Stimulated activated CD8-positive, alpha-beta memory T cell treated with anti-CD3 and anti-CD28 coated beads, Interleukin-4, amount 100 ng/mL, for 24 hours (primary cell): ENCODE data around the gene G6PC3.

Source experiments
- DNase-seq: peaks from one replicate; pipeline ENCODE4 v3.0.0-alpha.2; 2020; ENCODE audit warnings: low read depth

Gene G6PC3

DNA sequence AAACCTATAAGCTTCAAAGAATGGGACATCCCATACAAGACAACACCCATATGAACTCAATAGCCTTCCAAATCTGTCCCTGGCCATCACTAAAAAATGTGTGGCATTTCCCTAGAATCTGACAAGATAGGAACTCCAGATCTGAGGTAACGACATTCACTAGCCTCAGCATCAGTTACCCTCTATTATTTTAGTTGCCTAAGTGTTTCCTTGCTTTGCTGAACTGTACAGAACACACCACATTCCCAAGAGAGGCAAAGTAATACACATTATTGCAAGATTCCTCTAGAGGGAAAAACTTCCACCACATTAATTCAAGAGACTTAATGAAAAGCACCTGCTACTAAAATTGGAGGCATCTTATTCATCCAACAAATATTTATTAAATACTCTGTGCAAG is 9.1 kb upstream of the G6PC3 start:
- no peak for DNase-seq

DNA sequence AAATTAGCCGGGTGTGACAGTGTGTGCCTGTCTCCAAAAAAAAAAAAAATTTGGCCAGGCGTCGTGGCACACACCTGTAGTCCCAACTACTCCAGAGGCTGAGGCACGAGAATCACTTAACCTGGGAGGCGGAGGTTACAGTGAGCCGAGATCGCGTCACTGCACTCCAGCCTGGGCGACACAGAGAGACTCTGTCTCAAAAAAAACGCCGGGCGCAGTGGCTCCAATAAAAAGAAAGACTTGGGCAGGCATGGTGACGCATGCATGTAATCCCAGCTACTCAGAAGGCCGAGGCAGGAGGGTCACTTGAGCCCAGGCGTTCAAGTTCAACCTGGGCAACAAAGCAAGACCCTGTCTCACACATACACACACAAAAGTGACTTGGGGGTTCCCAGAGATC is 7.7 kb upstream of the G6PC3 start:
- no peak for DNase-seq

DNA sequence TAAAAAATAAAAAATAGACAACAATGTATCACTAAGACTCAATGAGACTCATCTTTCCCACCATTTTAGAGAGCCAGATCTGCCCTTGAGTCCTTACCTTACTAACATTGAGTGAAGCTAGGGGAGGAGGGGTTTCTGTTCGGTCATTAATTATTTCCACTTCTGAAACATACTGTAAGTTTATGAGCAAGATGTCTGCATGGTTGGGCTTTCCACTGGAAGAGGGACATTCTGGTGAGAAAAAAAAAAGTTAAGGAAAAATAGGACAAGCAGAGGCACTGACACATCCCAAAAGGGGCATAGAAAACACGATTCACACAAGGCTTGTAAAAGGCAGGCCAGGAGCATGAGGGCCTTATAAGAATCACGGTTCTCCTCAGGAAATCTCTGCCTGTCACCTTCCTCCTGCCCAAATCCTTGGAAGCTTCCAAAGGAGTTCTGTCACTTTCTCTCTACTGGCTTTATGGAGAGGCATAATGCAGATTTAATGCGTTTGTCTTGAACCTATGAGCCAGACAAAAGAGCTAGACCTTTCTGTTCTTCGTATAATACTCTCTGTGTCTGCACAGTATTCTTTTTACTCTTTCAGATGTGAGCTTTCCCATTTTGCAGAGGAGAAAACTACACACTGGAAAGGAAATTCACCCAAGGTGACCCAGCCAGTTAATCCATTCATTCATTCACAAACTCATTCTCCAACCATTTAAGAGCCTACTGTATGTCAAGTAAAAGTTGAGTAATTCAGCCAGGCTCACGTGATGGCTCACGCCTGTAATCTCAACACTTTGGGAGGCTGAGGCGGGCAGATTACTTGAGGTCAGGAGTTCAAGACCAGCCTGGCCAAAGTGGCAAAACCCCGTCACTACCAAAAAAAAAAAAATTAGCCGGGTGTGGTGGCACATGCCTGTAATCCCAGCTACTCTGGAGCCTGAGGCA is 6.6 kb upstream of the G6PC3 start:
- no peak for DNase-seq

DNA sequence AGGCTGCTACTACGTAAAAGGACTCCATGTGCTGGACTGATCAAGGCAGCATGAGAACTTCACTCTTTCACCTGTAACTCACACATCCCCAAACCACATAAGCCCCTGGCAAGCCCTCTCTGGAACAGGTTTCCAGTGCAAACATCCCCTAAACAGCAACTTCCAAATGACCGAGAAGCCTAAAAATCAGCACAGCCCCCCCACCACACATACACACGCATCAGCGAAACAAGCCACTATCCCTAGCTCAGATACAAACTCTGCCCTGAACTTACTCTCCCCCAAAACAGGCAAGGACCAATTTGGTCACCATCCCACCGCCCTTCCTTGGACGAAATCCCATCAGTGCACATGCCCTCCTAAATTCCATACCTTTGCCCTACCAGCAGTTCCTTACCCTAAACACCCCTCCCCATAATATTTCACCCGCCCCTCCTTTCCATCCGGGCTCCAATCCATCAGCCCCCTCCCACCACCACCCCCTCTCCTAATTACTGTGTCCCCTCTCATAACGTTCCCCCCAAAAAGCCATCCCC is 4.8 kb upstream of the G6PC3 start:
- no peak for DNase-seq

DNA sequence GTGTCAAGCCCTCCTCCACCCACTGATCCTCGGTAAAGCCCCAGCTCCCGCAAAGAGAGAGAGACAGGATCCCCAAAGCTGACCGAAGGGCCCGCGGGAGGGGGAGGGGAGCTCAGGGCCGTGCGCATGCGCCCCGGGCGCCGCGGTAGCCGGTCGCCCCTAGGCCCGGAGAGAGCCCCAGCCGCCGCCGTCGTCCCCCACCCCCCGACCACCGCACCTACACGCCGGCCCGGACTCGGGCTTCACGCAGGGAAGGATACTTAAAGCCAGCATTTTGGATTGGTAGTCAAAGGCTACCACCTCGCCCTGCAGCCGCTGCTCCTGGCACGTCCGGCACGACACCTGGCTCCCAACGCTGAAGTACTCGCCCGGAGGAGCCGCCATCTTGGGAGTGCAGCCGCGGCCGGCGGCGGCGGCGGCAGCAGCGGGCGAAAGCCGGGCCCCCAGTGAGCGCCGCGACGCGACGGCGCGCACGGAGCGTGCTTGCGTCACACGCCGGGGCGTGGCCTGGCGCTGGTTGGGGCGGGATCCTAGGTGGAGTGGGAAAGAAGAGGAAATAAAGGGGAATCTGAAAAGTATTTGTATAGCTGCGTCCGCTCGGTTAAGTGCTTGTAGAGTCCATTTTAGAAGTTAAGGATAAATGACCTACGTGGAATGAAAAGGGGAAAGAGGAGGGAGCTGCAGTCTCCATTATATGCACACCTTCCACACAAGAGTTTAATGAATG is 4.2 kb upstream of the G6PC3 start, which contains the start of gene LSM12:
Gene LSM12, minus strand, starts transcription at position 468 of the 727 bp plus-strand sequence. Its CDS starts 84 bp downstream, at position 384.
- DNase-seq: peak; percentile 84

DNA sequence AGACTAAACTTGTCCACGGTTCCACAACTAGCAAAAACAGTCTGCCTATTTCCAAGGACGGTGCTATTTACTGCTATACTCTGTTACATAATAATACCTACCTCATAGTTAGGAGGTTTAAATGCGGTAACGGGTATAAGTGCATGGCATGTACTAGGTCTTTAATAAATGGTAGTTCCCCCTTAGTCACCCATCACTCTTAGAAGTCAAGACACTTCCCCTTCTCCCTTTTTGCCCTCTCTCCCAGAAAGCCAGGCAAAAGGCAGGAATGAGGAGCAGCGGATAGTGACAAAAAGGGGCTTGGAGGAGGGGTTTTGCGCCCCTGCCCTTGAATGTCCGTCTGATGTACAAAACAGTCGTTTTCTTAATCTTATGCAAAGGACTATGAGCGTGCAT is 3.0 kb upstream of the G6PC3 start:
- DNase-seq: no peak

DNA sequence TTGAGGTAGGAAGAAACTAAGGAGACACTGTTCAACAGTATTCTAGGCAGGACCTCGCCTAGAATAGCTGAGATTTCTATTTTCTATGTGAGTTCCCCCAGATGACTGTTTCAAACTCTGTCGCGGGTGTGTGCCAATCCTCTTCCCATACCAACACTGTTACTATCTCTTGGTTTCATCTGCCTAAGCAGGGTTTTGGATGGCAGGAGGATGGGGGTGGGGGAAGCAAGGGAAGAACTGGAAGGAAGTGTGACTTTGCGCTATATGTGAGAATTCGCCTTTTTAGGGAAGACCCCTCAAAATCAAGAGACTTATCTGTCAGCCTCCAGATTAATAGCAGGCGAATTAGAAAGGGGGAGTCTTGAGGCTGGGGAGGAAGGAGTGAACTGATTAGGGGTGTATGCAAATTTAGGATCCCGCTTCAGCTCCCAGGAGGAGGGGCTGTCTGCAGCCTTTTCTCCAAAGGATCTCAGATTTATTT is 521 bp upstream of the G6PC3 start:
- DNase-seq: no peak

DNA sequence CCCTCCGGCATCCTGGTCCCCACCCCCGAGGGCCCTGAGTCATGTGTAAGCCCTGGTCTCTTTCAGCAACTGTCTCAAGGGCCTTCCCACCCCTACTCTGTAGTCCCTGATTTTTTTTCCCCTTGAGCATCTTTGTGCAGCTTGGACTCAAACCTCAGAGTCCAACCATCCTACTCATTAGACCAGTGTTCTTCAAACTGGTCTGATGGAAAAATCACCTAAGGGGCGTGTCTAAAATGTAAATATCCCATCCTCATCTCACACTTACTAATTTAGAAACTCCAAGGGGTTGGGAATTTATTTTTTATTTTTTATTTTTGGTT is 624 bp downstream of the G6PC3 start:
- peak; percentile 54 for DNase-seq

DNA sequence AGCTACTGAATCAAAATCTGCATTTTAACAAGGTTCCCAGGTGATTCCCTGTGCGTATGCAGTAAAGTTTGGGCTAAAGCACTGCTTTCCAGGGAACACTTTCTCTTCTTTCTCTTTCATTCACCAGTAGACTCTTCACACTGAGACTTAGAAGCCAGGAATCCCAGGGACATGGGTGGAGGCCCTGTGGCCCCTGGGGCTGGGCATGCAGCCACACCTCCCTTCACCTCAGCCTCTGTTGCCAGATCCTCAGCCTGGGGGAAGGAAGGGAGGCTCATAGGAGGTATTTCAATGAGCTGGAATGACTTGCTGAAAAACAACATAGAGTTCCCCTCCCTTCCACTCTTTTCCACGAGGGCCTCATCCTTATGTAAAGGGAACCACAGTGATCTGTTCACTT is 1.2 kb downstream of the G6PC3 start:
- no peak for DNase-seq

DNA sequence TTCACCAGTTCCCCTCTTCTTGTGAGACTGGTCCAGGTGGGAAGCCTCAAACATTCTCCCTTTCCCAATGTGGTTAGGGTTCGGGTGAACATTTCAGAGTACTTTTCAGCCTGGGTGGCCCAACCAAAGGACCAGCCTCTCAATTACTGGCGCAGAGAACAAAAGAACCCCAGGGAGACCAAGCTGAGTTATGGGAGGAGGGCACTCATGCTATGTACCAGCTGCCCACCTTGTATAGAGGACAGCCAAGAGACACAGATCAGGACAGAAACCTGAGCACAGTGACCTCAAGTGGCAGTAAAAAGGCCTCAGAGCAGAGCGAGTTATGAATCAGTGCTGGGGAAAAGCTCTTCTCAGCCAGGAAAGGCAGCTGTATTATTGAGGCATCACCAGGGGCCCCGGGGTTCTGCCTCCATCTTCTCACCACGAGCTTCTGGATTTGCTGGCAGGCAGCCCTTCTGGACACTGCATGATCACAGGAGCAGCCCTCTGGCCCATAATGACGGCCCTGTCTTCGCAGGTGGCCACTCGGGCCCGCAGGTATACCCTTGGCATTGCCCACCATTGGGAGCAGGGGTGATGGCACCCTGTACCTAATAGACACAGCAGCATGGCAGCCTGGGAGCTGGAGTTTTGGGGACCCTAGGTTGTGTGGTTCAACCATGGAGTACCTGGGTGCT is 3.8 kb downstream of the G6PC3 start:
- no peak for DNase-seq

DNA sequence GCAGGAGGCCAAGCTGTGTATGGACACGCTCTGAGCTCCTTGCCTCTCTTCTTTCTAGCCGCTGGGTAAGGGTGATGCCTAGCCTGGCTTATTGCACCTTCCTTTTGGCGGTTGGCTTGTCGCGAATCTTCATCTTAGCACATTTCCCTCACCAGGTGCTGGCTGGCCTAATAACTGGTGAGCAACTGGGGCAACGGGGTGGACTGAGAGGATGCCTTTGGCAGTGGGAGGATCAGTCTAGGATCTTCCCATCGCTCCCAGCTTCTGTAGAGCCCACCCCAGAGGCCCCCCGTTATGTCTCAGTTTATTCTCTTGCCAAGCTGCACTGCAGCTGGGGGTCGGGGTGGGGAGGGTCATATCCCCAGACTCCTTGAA is 4.4 kb downstream of the G6PC3 start:
- no peak for DNase-seq

DNA sequence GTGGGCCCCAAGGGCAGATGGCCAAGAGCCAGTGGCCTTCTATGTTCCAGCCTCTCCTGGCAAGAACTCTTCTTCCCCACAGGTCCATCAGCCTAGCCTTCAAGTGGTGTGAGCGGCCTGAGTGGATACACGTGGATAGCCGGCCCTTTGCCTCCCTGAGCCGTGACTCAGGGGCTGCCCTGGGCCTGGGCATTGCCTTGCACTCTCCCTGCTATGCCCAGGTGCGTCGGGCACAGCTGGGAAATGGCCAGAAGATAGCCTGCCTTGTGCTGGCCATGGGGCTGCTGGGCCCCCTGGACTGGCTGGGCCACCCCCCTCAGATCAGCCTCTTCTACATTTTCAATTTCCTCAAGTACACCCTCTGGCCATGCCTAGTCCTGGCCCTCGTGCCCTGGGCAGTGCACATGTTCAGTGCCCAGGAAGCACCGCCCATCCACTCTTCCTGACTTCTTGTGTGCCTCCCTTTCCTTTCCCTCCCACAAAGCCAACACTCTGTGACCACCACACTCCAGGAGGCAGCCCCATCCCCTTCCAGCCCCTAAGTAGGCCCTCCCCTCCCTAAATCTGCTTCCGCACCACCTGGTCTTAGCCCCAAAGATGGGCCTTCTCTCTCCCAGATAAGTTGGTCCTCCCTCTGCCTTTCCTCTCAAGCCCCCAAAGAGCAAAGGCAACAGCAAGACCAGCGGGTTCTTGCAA is 5.2 kb downstream of the G6PC3 start:
- no peak for DNase-seq

DNA sequence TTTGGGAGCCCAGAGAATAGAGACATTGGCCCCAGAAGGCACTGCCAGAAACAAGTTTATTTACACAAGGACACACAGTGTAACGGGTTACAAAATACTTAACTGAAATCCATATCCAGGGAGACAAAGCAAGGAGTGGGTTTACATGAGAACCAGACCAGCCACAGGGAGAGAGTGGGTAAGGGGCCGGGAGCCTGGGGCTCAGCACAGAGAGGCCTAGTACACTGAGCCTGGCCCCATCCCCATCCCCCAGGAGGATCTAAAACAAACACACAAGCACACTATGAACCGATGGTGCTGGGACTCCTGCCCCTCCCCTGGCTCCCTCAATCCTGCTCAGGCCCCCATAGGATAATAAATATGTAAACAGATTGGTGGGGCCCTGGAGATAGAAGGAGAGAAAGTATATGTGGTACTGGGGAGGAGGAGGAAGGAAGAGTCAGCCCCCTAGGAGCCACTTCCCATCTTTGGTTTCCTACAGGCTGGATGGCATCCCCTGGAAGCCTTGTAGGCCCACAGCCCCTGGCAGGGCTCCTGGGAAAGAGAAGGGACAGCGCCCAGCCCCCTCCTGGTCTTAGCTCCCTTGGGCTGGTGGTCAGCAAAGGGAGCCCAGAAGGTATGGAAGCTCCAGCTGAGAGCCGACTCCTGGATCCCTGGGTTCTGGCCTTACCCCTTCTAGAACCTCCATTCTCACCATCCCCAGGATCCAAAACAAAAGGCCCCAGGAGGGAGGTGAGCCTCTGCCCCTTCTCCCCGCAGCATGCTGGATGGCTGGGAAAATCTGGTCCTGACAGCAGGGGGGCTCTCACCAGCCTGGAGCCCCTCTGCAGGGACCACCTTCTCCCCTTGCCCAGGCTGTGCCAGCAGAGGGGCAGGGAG is 6.4 kb downstream of the G6PC3 start:
- DNase-seq: no peak

DNA sequence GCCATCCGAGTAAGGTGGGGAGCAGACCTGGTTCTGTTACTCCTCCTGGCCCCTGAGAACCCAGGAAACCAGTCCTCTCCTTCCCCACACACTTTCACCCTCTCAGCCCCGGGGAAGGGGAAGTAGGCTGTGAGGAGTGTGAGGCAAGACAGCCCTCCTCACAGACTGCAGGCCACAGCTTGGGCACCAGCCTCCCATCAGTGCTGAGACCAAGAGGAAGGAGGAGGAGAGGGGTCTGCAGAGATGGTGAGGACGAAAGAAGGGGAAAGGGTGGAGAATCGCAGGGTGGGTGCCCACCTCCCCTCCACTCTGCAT is 7.0 kb downstream of the G6PC3 start:
- DNase-seq: no peak

DNA sequence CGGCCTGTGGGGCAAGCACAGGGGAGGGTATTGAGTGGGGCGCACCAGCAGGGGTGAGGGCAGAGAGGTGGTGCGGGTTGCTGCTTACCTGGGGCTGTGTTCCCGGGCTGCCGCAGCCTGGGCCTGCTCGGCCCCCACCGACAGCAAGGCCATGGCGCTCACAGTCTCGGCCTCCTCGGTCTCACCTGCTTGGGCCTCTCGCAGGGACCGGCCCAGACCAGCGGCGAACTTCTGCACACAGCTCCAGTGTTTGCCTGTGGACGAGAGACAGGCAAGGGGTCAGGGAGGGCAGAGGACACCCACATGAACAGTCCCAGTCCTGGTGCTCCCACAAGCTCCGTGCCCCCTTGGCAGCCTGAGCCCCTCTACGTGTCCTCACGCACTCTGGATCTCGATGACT is 7.9 kb downstream of the G6PC3 start:
- DNase-seq: no peak

DNA sequence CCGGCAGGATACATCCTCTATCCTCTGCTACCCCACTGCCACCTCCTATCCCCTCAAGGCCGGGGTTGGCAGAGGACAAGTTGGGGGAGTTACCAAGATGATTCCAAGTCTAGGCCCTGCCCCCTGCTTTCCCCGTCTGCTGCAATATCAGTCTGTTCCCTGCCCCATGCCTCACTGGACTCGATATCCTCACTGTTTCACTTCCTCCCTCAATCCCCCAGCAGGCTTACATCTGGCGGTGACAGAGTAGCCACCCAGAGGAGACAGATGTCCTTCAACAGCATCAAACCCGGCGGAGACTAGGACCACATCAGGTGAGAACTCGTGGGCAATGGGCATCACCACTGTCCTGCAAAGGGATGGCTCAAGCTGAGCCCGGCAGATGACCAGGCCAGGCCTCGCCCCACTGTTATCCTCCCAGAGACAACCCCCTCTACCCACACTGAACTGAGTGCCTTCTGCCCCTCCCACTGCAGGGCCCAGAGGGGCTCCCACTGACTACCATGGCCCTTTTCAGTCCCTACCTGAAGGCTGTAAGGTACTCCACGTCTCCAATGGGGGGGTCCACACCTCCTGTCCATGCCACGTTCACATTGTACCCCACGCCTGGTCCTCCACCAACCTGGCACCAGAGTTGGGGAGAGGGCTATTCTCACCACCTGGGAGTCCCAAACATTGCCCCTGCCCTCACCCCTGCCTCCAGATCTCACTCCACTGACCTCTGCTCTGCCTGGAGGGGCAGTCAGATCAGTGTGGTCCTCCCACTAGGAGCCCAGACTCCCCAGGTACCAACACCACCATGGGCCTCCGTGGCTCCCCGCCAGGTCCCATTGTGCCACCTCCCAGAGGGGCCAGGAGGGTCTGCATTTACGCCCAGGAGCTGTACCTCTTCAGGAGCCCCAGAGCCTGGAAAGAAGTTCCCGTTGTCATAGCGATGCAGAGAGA is 9.6 kb downstream of the G6PC3 start:
- no peak for DNase-seq

DNA sequence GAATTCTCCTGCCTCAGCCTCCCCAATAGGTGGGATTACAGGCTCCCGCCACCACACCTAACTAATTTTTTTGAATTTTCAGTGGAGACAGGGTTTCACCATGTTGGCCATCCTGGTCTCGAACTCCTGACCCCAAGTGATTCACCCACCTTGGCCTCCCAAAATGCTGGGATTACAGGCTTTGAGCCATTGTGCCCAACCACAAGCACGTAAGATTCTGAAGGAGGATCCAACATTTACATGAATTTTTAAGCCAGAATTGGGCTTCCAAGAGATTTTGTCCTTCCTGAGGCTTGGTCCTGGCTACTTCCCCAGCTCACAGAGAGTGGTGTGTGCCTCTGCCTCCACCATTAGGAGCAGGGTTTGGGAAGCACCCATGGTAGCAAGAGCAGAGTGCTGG is 11.1 kb downstream of the G6PC3 start:
- no peak for DNase-seq

DNA sequence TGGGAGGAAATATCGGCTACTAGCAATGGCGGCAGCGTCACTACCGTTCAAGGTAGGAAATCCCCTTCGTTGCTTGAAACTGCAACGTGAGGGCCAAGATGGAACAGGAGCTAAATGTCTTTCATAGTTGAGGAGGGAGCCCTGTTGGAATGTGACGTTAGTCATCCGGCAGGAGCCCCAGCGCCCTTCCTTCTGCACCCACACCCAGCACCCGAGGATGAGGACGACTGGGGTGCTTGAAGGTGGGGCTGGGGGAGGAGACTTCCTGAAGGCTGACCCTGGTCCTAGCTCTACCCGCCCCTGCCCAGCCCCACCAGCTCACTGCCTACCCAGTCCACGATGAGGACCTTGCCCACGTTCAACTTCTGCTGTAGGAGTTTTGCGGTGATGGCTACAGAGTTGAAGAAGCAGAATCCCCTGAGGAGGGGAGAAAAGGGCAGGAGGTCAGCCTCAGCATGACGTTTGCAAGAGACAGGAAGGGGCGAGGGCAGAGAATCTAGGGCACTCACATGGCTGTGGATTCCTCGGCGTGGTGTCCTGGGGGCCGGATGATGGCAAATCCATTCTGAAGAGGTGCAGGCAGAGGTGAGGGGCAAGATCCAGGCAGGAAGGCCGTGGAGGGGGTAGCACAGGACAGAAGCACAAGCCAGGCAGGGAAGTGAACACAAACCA is 11.9 kb downstream of the G6PC3 start:
- no peak for DNase-seq

DNA sequence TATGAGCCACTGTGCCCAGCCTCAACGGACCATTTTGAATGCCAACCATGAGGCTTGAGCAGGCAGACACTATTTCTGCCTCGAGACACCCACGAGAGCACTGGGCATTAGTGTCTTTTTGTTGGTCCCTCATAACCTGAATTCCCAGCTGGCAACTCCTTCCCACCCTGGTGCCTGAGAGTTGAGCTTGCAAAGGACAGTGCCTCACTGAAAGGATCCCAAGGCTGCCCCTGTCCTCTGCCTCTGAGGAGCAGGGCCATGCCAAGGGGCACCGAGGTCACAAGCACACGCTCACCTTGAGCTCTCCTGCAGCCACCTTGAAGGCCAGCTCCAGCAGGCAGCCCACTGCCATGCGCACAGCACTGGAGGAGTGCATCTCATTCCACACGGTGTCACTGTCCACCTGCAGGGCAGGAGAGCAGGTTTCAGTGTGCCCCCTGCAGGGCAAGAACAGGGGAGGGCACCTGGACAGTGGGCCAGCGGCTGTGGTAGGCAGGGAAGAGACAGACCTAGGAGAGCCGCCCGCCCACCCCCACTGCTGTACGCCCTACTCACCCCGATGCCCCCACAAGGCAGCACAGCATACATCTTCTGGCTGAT is 12.8 kb downstream of the G6PC3 start:
- no peak for DNase-seq
